ENCODE results near the gene PSAP.

PSAP gene

GRCh38 chr10:71824333-71824732, 26.7 kb downstream of the PSAP start:
- DNase-seq: no peak

GRCh38 chr10:71823356-71823755, 27.7 kb downstream of the PSAP start:
- DNase-seq: no peak

- no peak for DNase-seq
Measured at GRCh38 chr10:71821909-71822763, 28.9 kb downstream of the PSAP start.

GRCh38 chr10:71820966-71821365, 30.1 kb downstream of the PSAP start:
- DNase-seq: no peak

- no peak for DNase-seq
Measured at GRCh38 chr10:71819985-71820384, 31.1 kb downstream of the PSAP start.

GRCh38 chr10:71819441-71819861, 31.6 kb downstream of the PSAP start:
- no peak for DNase-seq

- no peak for DNase-seq
Measured at GRCh38 chr10:71818674-71819260, 32.3 kb downstream of the PSAP start.

- DNase-seq: no peak
Measured at GRCh38 chr10:71817831-71818655, 33.0 kb downstream of the PSAP start.

- no peak for DNase-seq
Measured at GRCh38 chr10:71816936-71817618, 34.0 kb downstream of the PSAP start.

- no peak for DNase-seq
Measured at GRCh38 chr10:71816421-71816851, 34.6 kb downstream of the PSAP start.

GRCh38 chr10:71815515-71816130, 35.4 kb downstream of the PSAP start:
- no peak for DNase-seq

- DNase-seq: no peak
Measured at GRCh38 chr10:71814922-71815411, 36.1 kb downstream of the PSAP start.

GRCh38 chr10:71812913-71813590, 38.0 kb downstream of the PSAP start:
- DNase-seq: no peak

- no peak for DNase-seq
Measured at GRCh38 chr10:71812016-71812912, 38.8 kb downstream of the PSAP start.

- no peak for DNase-seq
Measured at GRCh38 chr10:71811351-71811750, 39.7 kb downstream of the PSAP start.

- no peak for DNase-seq
Measured at GRCh38 chr10:71810048-71810750, 40.9 kb downstream of the PSAP start.

GRCh38 chr10:71809628-71810027, 41.4 kb downstream of the PSAP start:
- no peak for DNase-seq

GRCh38 chr10:71807557-71808510, 43.2 kb downstream of the PSAP start:
- DNase-seq: no peak

Data from NCI-H2107 (cell line).